H9 (cell line): ENCODE measurements around the gene CDH16. TPM values are rescaled to one million over a fixed set of nuclear protein-coding genes. Genes with fewer than 3 reads are reported as not detected.
A peak's percentile ranks its signal among the peaks of the same experiment; 100 is the strongest.

Source experiments
- DNase-seq: peaks from one replicate; pipeline ENCODE4 v3.0.0-alpha.2; 2017
- H2AFZ ChIP-seq: one replicate; pipeline ENCODE4 v1.6.1; 2013; ENCODE audit warnings: mild to moderate bottlenecking, low read length, control low read depth, moderate library complexity
- H2AK5ac ChIP-seq: 2 replicates; pipeline ENCODE4 v1.6.1; 2013; ENCODE audit warnings: low read length, control low read depth, mixed read lengths; ENCODE audit not compliant: insufficient read length
- H2BK120ac ChIP-seq: one replicate; pipeline ENCODE4 v1.6.1; 2013; ENCODE audit warnings: low read depth, mild to moderate bottlenecking, low read length, control low read depth, inconsistent platforms; ENCODE audit not compliant: poor library complexity, severe bottlenecking
- H2BK12ac ChIP-seq: 2 replicates; pipeline ENCODE4 v1.6.1; 2013; ENCODE audit warnings: low read length, control low read depth, mixed read lengths, low read depth; ENCODE audit not compliant: insufficient read length
- H2BK15ac ChIP-seq: 2 replicates; pipeline ENCODE4 v1.6.1; 2013; ENCODE audit warnings: low read depth, low read length, control low read depth
- H2BK20ac ChIP-seq: one replicate; pipeline ENCODE4 v1.6.1; 2013; ENCODE audit warnings: low read depth, mild to moderate bottlenecking, low read length, control low read depth, inconsistent platforms; ENCODE audit not compliant: poor library complexity, severe bottlenecking
- H2BK5ac ChIP-seq: 2 replicates; pipeline ENCODE4 v1.6.1; 2013; ENCODE audit warnings: low read length, control low read depth, mixed read lengths; ENCODE audit not compliant: insufficient read length
- H3K14ac ChIP-seq: 2 replicates; pipeline ENCODE4 v1.6.1; 2013; ENCODE audit warnings: low read length, control low read depth; ENCODE audit not compliant: insufficient read depth
- H3K18ac ChIP-seq: 2 replicates; pipeline ENCODE4 v1.6.1; 2013; ENCODE audit warnings: low read depth, mild to moderate bottlenecking, mixed read lengths, low read length, control low read depth; ENCODE audit not compliant: insufficient read length
- H3K23ac ChIP-seq: 2 replicates; pipeline ENCODE4 v1.6.1; 2013; ENCODE audit warnings: low read length, control low read depth, mixed read lengths, low read depth; ENCODE audit not compliant: insufficient read length
- H3K23me2 ChIP-seq: 2 replicates; pipeline ENCODE4 v1.6.1; 2013; ENCODE audit warnings: low read depth, mild to moderate bottlenecking, mixed read lengths, low read length, control low read depth; ENCODE audit not compliant: insufficient read length, poor library complexity, severe bottlenecking
- H3K27ac ChIP-seq: 2 replicates; pipeline ENCODE4 v1.5.1; 2013; ENCODE audit warnings: low read length, control low read depth, mixed read lengths, low read depth; ENCODE audit not compliant: insufficient read length
- H3K27me3 ChIP-seq: 2 replicates; pipeline ENCODE4 v1.6.1; 2013; ENCODE audit warnings: low read length, control low read depth, inconsistent platforms; ENCODE audit not compliant: insufficient read depth
- H3K4ac ChIP-seq: 2 replicates; pipeline ENCODE4 v1.6.1; 2013; ENCODE audit warnings: low read depth, mild to moderate bottlenecking, control low read depth, inconsistent platforms, low read length, moderate library complexity
- H3K4me1 ChIP-seq: 2 replicates; pipeline ENCODE4 v1.6.1; 2013; ENCODE audit warnings: low read length, control low read depth, inconsistent platforms; ENCODE audit not compliant: insufficient read depth
- H3K4me2 ChIP-seq: 2 replicates; pipeline ENCODE4 v1.6.1; 2013; ENCODE audit warnings: low read length, control low read depth, mixed read lengths; ENCODE audit not compliant: insufficient read length, insufficient read depth
- H3K56ac ChIP-seq: 2 replicates; pipeline ENCODE4 v1.6.1; 2013; ENCODE audit warnings: low read depth, mild to moderate bottlenecking, mixed read lengths, low read length, control low read depth; ENCODE audit not compliant: insufficient read length
- H3K79me1 ChIP-seq: 2 replicates; pipeline ENCODE4 v1.6.1; 2013; ENCODE audit warnings: low read depth, mild to moderate bottlenecking, moderate library complexity, low read length, control low read depth, inconsistent platforms; ENCODE audit not compliant: insufficient read depth, poor library complexity, severe bottlenecking
- H3K79me2 ChIP-seq: 2 replicates; pipeline ENCODE4 v1.6.1; 2013; ENCODE audit warnings: low read length, control low read depth, inconsistent platforms; ENCODE audit not compliant: insufficient read depth
- H3K9ac ChIP-seq: 2 replicates; pipeline ENCODE4 v1.6.1; 2013; ENCODE audit warnings: low read length, control low read depth, mixed read lengths; ENCODE audit not compliant: insufficient read length; ENCODE audit errors: extremely low read depth
- H3K9me3 ChIP-seq: one replicate; pipeline ENCODE4 v1.6.1; 2013; ENCODE audit warnings: low read depth, low read length, inconsistent platforms; ENCODE audit not compliant: control insufficient read depth
- H3T11ph ChIP-seq: one replicate; pipeline ENCODE4 v1.6.1; 2013; ENCODE audit warnings: mild to moderate bottlenecking, low read length, control low read depth, inconsistent platforms
- H4K20me1 ChIP-seq: one replicate; pipeline ENCODE4 v1.6.1; 2013; ENCODE audit not compliant: control insufficient read depth, insufficient read length, insufficient read depth
- H4K5ac ChIP-seq: 2 replicates; pipeline ENCODE4 v1.6.1; 2013; ENCODE audit warnings: low read depth, mild to moderate bottlenecking, mixed read lengths, low read length, control low read depth; ENCODE audit not compliant: insufficient read length
- H4K8ac ChIP-seq: replicated peaks from 2 replicates; pipeline ENCODE4 v1.6.1; 2013; ENCODE audit warnings: low read length, control low read depth, mixed read lengths, low read depth; ENCODE audit not compliant: insufficient read length
- H4K91ac ChIP-seq: 2 replicates; pipeline ENCODE4 v1.6.1; 2013; ENCODE audit warnings: low read depth, mild to moderate bottlenecking, moderate library complexity, mixed read lengths, low read length, control low read depth; ENCODE audit not compliant: insufficient read length
- H3K27ac Mint-ChIP-seq, 3 experiments: 2 replicates in 2 of 3; 3 replicates in 1 of 3; pipeline ENCODE4 v1.8.0; 2020 to 2021; ENCODE audit warnings: mixed read lengths in 3 of 3, mild to moderate bottlenecking in 1 of 3, moderate library complexity in 1 of 3
- H3K27me3 Mint-ChIP-seq: 2 replicates; pipeline ENCODE4 v1.8.0; 2021; ENCODE audit warnings: low read depth, mild to moderate bottlenecking, moderate library complexity, mixed read lengths
- H3K36me3 Mint-ChIP-seq, 3 experiments: 2 replicates in 2 of 3; 3 replicates in 1 of 3; pipeline ENCODE4 v1.8.0; 2020 to 2021; ENCODE audit warnings: low read depth in 3 of 3, mixed read lengths in 3 of 3; ENCODE audit not compliant: insufficient read depth in 1 of 3
- H3K4me1 Mint-ChIP-seq, 2 experiments: 2 replicates each; pipeline ENCODE4 v1.8.0; 2020; ENCODE audit warnings: mixed read lengths in 2 of 2
- H3K4me3 Mint-ChIP-seq, 2 experiments: 2 replicates in 1 of 2; 3 replicates in 1 of 2; pipeline ENCODE4 v1.8.0; 2020 to 2021; ENCODE audit warnings: mild to moderate bottlenecking in 2 of 2, mixed read lengths in 2 of 2, moderate library complexity in 1 of 2
- H3K9me3 Mint-ChIP-seq, 2 experiments: 2 replicates in 1 of 2; 3 replicates in 1 of 2; pipeline ENCODE4 v1.8.0; 2020; ENCODE audit warnings: mild to moderate bottlenecking in 2 of 2, mixed read lengths in 2 of 2, moderate library complexity in 1 of 2
- CTCF ChIP-seq: fragments of 200-600 bp; sonication (generic); conservative IDR thresholded peaks from 3 replicates; pipeline ENCODE4 v1.8.0; 2021; ENCODE audit warnings: antibody characterized with exemption, mild to moderate bottlenecking
- whole genome bisulfite sequencing: extraction: QIAGEN DNeasy Blood & Tissue Kit; methylation state at CpG from one replicate; pipeline ENCODE4 v1.1.7; 2013; ENCODE audit warnings: missing lambda C conversion rate, low lambda C conversion rate, mixed read lengths; ENCODE audit not compliant: insufficient read length; ENCODE audit errors: extremely low coverage; 5-methylcytosine and 5-hydroxymethylcytosine counted together
- total RNA-seq: library from RNA; stranded (reverse); gene quantifications from 2 replicates; pipeline ENCODE4 v1.2.1, GENCODE V29; 2021

The CDH16 gene
- total RNA-seq, 1 experiment from 2014 or later: not detected

GRCh38 chr16:66894948-66895688, 23.6 kb downstream of the CDH16 start:
- no peaks in the 10 kb centered on the region for H3K4me1 ChIP-seq

More at GRCh38 chr16:66894948-66895688, 23.6 kb downstream of the CDH16 start:
- peak; percentile 69 for DNase-seq
- Histone ChIP-seq H4K8ac (no peak overlapping the region), H3K27me3 (no peaks in the 10 kb centered on the region), H4K20me1 (peaks cover 4% of the 10 kb centered on the region), H3K4ac (no peak overlapping the region), H3K14ac (no peak overlapping the region), H3K9ac (no peak overlapping the region), H3K56ac (no peak overlapping the region), H4K91ac (no peak overlapping the region), H2BK12ac (no peak overlapping the region), H3K18ac (no peak overlapping the region), H3K79me2 (no peaks in the 10 kb centered on the region), H2BK20ac (no peak overlapping the region), H2BK120ac (no peak overlapping the region), H3K23ac (no peak overlapping the region), H4K5ac (no peak overlapping the region), H3K27ac (no peak overlapping the region), H2AK5ac (no peak overlapping the region), H3K9me3 (no peaks in the 10 kb centered on the region), H3K4me2 (no peak overlapping the region), H3K23me2 (no peaks in the 10 kb centered on the region), H2BK15ac (no peak overlapping the region), H3K79me1 (no peaks in the 10 kb centered on the region), H2AFZ (no peak overlapping the region), H2BK5ac (no peak overlapping the region), H3T11ph (no peak overlapping the region)
- Mint-ChIP-seq H3K4me1 (peaks cover 12 to 14% of the 10 kb centered on the region in 2 experiments), H3K4me3 (no peak overlapping the region), H3K27ac (peak overlapping the region; percentile 4 to 17 (median 11); a peak in 3 of 7 replicates), H3K36me3 (peaks cover 0 to 7% (median 0%) of the 10 kb centered on the region in 3 experiments; a peak in 2 of 7 replicates), H3K9me3 (no peaks in the 10 kb centered on the region), H3K27me3 (peaks cover 3% of the 10 kb centered on the region)
- whole genome bisulfite sequencing: no CpG with 5 or more reads among the region's 11 CpGs
- peak; percentile 89 for TF ChIP-seq CTCF
